Measurements from ENCODE around the gene CANT1.

DNA sequence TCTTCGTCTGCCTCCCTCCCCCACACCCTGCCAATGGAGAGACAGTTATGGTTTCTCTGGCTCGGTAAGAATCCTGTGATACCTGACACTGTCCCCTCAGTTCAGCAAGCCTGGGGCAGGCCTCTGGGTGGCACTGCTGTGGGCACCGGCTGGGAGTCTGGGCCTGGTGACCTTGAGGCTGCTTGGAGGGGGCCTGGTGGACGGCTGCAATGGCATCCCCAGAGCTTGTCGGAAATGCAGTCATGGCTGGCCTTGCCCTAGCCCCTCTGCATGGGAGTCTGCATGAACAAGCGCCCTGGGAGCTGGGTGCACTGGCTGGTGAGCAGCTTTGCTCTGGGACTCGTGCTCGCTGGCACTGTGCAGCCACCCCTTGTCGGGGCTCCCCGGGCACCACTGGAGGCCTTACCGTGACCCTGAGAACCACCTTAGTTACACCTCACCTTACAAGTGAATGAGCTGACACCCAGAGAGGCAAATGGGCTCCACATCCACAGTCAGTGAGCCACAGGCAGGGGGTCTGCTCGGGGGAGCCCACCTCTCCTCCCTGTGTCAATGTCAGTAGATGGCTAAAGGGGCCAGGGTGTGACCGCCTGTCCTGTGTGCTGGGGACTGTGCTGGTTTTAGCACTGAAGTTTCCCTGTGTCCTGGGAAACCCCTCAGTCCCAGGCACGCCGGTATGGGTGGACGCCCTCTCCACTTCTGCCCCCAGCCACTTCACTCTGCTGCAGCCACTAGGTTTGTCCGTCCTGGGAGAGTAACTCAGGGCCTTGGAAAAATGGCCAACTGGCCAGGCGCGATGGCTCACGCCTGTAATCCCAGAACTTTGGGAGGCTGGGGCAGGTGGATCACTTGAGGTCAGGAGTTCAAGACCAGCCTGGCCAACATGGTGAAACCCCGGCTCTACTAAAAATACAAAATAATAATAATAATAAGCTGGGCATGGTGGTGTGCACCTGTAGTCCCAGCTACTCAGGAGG, 31.3 kb downstream of the CANT1 start:
- no peak for TF ChIP-seq CTCF (IDR thresholded peaks at IDR 0.05)
- TF ChIP-seq ZNF121 (CRISPR knock-in tag; IDR thresholded peaks at IDR 0.05): no peak
- no peak for TF ChIP-seq ZNF138 (CRISPR knock-in tag; conservative IDR thresholded peaks at IDR 0.05)
- TF ChIP-seq SMAD3 (CRISPR knock-in tag; IDR thresholded peaks at IDR 0.05; ENCODE audit: borderline replicate concordance): no peak
- TF ChIP-seq IRF2 (CRISPR knock-in tag; IDR thresholded peaks at IDR 0.05; ENCODE audit: borderline replicate concordance, low read depth): no peak
- no peak for TF ChIP-seq MAX (CRISPR knock-in tag; IDR thresholded peaks at IDR 0.05)
- no peak for TF ChIP-seq ZNF423 (CRISPR knock-in tag; IDR thresholded peaks at IDR 0.05)
- TF ChIP-seq RELA (CRISPR knock-in tag; IDR thresholded peaks at IDR 0.05; ENCODE audit: borderline replicate concordance): no peak
- no peak for TF ChIP-seq CREM (CRISPR knock-in tag; IDR thresholded peaks at IDR 0.05)
- no peak for TF ChIP-seq ELF4 (CRISPR knock-in tag; IDR thresholded peaks at IDR 0.05; ENCODE audit: low read depth)
- TF ChIP-seq ZNF416 (CRISPR knock-in tag; IDR thresholded peaks at IDR 0.05): no peak
- TF ChIP-seq, protein P1, sequence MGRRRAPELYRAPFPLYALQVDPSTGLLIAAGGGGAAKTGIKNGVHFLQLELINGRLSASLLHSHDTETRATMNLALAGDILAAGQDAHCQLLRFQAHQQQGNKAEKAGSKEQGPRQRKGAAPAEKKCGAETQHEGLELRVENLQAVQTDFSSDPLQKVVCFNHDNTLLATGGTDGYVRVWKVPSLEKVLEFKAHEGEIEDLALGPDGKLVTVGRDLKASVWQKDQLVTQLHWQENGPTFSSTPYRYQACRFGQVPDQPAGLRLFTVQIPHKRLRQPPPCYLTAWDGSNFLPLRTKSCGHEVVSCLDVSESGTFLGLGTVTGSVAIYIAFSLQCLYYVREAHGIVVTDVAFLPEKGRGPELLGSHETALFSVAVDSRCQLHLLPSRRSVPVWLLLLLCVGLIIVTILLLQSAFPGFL (CRISPR knock-in tag; IDR thresholded peaks at IDR 0.05; ENCODE audit: borderline replicate concordance): no peak
- TF ChIP-seq USF2 (CRISPR knock-in tag; IDR thresholded peaks at IDR 0.05): no peak
- TF ChIP-seq, protein P2, sequence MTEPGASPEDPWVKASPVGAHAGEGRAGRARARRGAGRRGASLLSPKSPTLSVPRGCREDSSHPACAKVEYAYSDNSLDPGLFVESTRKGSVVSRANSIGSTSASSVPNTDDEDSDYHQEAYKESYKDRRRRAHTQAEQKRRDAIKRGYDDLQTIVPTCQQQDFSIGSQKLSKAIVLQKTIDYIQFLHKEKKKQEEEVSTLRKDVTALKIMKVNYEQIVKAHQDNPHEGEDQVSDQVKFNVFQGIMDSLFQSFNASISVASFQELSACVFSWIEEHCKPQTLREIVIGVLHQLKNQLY (CRISPR knock-in tag; IDR thresholded peaks at IDR 0.05): no peak
